ENCODE results near the gene PTPRD. TPM values are rescaled to one million over a fixed set of nuclear protein-coding genes. Genes with fewer than 3 reads are reported as not detected.

The PTPRD gene
- total and polyA plus RNA-seq, 2 experiments from 2014 or later = 11.5 to 58.0 TPM

- no peak for ATAC-seq
- Mint-ChIP-seq H3K27ac (no peak overlapping the region), H3K36me3 (ENCODE audit: low read depth) (no peaks in the 10 kb centered on the region), H3K9me3 (no peaks in the 10 kb centered on the region), H3K27me3 (ENCODE audit: insufficient read depth, low read depth, poor library complexity) (no peaks in the 10 kb centered on the region), H3K4me1 (peaks cover 3% of the 10 kb centered on the region; the same call in 1 of the 3 replicates), H3K4me3 (no peak overlapping the region)
- H3K27me3 ChIP-seq (ENCODE audit: insufficient read depth) = no peaks in the 10 kb centered on the region
- H3K79me2 ChIP-seq (replicated peaks; ENCODE audit: insufficient read depth) = no peaks in the 10 kb centered on the region
- no peaks in the 10 kb centered on the region for H3K36me3 ChIP-seq (ENCODE audit: insufficient read depth)
- H2AFZ ChIP-seq = no peak overlapping the region
- no peak overlapping the region for H3K27ac ChIP-seq (ENCODE audit: low read depth)
- no peaks in the 10 kb centered on the region for H4K20me1 ChIP-seq (replicated peaks; ENCODE audit: insufficient read depth)
- no peak overlapping the region for H3K4me3 ChIP-seq
- no peaks in the 10 kb centered on the region for H3K9me2 ChIP-seq (ENCODE audit: insufficient read depth)
- no peaks in the 10 kb centered on the region; the same call in 1 of the 2 replicates for H3K4me1 ChIP-seq (ENCODE audit: insufficient read depth)
- TF ChIP-seq ETS1 (IDR thresholded peaks at IDR 0.05) (no peak), CTCF (conservative IDR thresholded peaks at IDR 0.05; ENCODE audit: low read depth in 2 of 2) (peak; percentile 56 to 91), ZNF331 (CRISPR knock-in tag; IDR thresholded peaks at IDR 0.05; ENCODE audit: low read depth) (no peak)
- H3K4me2 ChIP-seq = no peak overlapping the region
- no peaks in the 10 kb centered on the region for H3F3A ChIP-seq (replicated peaks; ENCODE audit: low read depth)
- peak; percentile 49 for DNase-seq (ENCODE audit: low spot score)
Observed at GRCh38 chr9:9352877-9353481, 1259.8 kb downstream of the PTPRD start.

GRCh38 chr9:9341203-9341602 is 1271.6 kb downstream of the PTPRD start:
- no peaks in the 10 kb centered on the region for H3K36me3 Mint-ChIP-seq (ENCODE audit: low read depth)
- Histone ChIP-seq H4K20me1 (replicated peaks; ENCODE audit: insufficient read depth) (no peaks in the 10 kb centered on the region), H3K4me2 (no peak overlapping the region), H3K27ac (ENCODE audit: low read depth) (no peak overlapping the region), H3K4me3 (no peak overlapping the region), H2AFZ (no peak overlapping the region), H3K79me2 (replicated peaks; ENCODE audit: insufficient read depth) (no peaks in the 10 kb centered on the region), H3K27me3 (ENCODE audit: insufficient read depth) (no peaks in the 10 kb centered on the region), H3K9me2 (ENCODE audit: insufficient read depth) (no peaks in the 10 kb centered on the region), H3K4me1 (ENCODE audit: insufficient read depth) (peaks cover 14% of the 10 kb centered on the region; the same call in 1 of the 2 replicates), H3F3A (replicated peaks; ENCODE audit: low read depth) (no peaks in the 10 kb centered on the region), H3K36me3 (ENCODE audit: insufficient read depth) (no peaks in the 10 kb centered on the region)
- no peak overlapping the region for H3K4me3 Mint-ChIP-seq
- peaks cover 6% of the 10 kb centered on the region; the same call in 2 of the 3 replicates for H3K9me3 Mint-ChIP-seq
- peak; percentile 35 for DNase-seq (ENCODE audit: low spot score)
- peak; percentile 61 for ATAC-seq
- no peaks in the 10 kb centered on the region for H3K27me3 Mint-ChIP-seq (ENCODE audit: insufficient read depth, low read depth, poor library complexity)
- H3K27ac Mint-ChIP-seq = no peak overlapping the region; the same call in 1 of the 2 replicates
- H3K4me1 Mint-ChIP-seq = peaks cover 10% of the 10 kb centered on the region; the same call in 2 of the 3 replicates
- no peak for TF ChIP-seq EZH2 (IDR thresholded peaks at IDR 0.05; ENCODE audit: low read depth, unreplicated experiment)
- no peak for TF ChIP-seq CREB1 (CRISPR knock-in tag; IDR thresholded peaks at IDR 0.05; ENCODE audit: low read depth)
- TF ChIP-seq REST (IDR thresholded peaks at IDR 0.05; ENCODE audit: unreplicated experiment) = no peak
- TF ChIP-seq ZNF114 (CRISPR knock-in tag; IDR thresholded peaks at IDR 0.05) = no peak
- no peak for TF ChIP-seq ETS1 (IDR thresholded peaks at IDR 0.05)
- no peak for TF ChIP-seq JUNB (IDR thresholded peaks at IDR 0.05; ENCODE audit: unreplicated experiment)
- no peak for TF ChIP-seq POLR2AphosphoS5 (IDR thresholded peaks at IDR 0.05; ENCODE audit: low read depth)
